ENCODE data around the gene GALNTL6.

DNA sequence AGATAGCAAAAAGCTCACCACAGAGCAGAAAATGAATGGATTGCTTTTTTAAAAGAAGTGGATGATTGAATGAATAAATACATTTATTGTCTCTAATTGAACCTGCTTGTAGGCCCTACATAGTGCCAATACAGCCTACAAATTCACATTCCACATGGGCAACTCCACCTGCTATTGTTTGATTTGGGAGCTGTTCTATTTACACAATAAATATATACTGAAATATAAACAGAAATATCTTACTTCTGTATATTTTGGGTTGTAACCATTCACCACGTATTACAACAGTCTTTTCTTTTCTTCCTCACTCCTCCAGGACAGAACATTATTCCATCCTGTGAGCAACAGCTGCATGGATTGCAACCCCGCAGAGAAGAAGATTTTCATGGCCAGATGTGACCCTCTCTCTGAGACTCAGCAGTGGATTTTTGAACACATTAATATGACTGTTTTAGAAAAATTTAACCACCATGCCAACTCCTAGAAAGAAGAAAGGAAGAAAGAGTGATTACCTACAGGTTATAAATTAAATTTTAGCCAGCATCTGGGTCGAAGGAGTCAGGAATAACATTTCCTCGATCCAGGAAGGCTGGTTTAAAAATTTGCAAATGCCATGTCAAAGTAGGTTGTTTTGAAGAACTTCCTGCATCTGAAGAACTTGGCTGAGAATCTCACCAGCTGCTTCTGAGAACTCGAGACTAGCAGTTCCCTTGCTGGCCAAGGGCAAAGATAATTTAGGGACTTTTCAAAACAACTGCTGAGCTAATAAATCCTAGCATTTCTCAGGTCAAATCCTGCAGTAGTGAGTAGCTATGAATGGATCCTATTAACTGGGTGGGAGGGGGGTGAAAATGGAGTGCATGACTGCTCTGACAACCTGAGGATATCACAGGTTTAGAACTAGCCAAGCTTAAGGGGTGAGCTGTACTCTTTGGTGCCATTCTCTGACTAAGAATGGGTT, 1226.7 kb downstream of the GALNTL6 start:
- TF ChIP-seq, protein P1, sequence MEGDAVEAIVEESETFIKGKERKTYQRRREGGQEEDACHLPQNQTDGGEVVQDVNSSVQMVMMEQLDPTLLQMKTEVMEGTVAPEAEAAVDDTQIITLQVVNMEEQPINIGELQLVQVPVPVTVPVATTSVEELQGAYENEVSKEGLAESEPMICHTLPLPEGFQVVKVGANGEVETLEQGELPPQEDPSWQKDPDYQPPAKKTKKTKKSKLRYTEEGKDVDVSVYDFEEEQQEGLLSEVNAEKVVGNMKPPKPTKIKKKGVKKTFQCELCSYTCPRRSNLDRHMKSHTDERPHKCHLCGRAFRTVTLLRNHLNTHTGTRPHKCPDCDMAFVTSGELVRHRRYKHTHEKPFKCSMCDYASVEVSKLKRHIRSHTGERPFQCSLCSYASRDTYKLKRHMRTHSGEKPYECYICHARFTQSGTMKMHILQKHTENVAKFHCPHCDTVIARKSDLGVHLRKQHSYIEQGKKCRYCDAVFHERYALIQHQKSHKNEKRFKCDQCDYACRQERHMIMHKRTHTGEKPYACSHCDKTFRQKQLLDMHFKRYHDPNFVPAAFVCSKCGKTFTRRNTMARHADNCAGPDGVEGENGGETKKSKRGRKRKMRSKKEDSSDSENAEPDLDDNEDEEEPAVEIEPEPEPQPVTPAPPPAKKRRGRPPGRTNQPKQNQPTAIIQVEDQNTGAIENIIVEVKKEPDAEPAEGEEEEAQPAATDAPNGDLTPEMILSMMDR (conservative IDR thresholded peaks at IDR 0.05; ENCODE audit: low read depth in 2 of 2) = no peak
- TF ChIP-seq, protein P2, sequence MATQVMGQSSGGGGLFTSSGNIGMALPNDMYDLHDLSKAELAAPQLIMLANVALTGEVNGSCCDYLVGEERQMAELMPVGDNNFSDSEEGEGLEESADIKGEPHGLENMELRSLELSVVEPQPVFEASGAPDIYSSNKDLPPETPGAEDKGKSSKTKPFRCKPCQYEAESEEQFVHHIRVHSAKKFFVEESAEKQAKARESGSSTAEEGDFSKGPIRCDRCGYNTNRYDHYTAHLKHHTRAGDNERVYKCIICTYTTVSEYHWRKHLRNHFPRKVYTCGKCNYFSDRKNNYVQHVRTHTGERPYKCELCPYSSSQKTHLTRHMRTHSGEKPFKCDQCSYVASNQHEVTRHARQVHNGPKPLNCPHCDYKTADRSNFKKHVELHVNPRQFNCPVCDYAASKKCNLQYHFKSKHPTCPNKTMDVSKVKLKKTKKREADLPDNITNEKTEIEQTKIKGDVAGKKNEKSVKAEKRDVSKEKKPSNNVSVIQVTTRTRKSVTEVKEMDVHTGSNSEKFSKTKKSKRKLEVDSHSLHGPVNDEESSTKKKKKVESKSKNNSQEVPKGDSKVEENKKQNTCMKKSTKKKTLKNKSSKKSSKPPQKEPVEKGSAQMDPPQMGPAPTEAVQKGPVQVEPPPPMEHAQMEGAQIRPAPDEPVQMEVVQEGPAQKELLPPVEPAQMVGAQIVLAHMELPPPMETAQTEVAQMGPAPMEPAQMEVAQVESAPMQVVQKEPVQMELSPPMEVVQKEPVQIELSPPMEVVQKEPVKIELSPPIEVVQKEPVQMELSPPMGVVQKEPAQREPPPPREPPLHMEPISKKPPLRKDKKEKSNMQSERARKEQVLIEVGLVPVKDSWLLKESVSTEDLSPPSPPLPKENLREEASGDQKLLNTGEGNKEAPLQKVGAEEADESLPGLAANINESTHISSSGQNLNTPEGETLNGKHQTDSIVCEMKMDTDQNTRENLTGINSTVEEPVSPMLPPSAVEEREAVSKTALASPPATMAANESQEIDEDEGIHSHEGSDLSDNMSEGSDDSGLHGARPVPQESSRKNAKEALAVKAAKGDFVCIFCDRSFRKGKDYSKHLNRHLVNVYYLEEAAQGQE (IDR thresholded peaks at IDR 0.05; ENCODE audit: unreplicated experiment) = no peak
- TF ChIP-seq EZH2 (IDR thresholded peaks at IDR 0.05; ENCODE audit: low read depth, unreplicated experiment) = no peak
